HG02852 (cell line): ENCODE data around the gene CPED1.
A peak's percentile ranks its signal among the peaks of the same experiment; 100 is the strongest.

ENCODE experiments used
- ATAC-seq: cut with Tn5 transposase; IDR thresholded peaks from one replicate; pipeline ENCODE4 v1.9.1; 2021; ENCODE audit warnings: mild to moderate bottlenecking, moderate library complexity; ENCODE audit not compliant: unreplicated experiment

Gene CPED1

DNA sequence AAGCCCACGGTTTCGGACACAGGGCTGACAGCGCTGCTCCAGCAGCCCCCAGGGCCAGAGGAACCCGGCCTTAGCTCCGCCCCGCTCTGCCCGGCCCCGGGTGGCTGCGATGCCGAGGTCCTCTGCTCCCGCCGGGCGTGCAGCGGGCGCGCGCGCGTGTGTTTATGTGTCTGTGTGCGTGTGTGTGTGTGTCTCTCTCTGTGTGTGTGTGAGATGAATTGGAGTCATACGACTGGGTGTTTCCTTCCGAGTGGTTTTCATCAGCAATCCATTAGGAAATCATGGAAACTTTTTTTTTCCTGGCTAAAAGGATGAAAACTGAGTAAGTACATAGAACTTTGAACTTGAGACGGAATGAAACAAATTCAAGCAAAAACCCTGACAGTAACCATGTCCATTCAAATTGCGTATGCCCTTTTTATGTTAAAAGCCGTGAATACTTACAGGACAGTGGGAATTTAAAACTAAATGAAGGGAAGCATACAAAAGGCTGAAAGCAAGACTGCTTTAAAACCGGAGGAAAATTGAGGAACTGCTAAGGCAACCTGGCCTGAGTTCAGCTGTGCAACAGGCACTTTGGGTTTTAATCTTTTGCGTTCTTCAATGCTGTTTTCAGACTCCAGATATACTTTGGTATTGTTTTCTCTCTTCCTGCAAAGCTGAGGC lies at the start of gene CPED1:
Gene CPED1, plus strand, starts transcription at position 121 of the 666 bp plus-strand sequence. CDS start 911 bp downstream, outside the sequence.
- peak; percentile 41 for ATAC-seq

DNA sequence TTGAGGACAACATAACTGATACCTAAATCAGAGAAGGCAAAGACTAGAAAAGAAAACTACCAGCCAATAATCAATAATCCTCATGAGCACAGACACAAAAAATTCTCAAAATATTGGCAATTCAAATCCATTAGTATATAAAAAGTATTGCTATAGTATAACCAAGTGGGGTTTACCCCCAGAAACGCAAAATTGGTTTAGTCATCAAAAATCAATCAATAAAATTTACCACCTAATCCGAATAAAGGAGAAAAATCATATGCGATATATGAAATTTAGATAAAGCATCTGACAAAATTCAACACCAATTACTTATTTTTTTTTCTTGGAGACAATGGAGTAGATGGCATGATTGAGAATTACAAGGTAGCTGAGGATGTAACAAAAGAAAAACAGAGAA lies 49.2 kb upstream of the CPED1 start:
- no peak for ATAC-seq

DNA sequence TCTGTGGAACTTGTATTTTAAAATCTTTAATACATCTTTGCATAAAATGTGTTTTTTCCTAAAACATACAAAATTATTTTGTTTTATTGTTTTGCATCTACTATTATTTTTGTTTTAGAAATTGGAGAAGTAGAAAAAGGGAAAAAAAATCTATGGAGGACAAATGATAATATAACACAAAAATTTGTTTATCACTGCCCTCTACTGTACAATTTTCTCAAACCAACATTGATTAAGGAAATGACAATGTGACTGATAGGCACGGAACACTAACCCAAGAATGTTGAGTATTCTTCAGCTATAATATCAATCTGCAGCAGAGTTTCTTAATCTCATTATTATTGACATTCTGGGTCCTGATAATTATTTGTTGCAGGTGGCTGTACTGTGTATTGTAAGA lies 47.4 kb upstream of the CPED1 start:
- ATAC-seq = peak; percentile 62

DNA sequence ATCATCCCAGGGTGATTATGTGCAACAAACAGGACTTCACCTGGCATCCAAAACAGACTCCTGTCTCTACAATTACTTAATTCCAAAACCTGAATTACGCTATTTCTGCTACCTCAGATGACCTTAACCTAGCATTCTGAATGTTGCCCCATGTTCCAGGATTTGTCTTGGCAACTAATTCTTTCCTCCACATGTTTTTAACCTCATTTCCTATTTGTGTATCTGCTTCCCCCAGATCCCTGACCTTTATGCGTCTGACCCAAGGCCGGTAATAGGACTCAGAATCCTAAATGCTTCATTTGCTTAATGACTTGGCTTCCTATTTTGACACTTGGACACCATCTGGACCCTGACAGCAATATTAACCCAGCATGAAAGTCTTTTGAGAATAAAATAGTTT lies 46.7 kb upstream of the CPED1 start:
- ATAC-seq = no peak

DNA sequence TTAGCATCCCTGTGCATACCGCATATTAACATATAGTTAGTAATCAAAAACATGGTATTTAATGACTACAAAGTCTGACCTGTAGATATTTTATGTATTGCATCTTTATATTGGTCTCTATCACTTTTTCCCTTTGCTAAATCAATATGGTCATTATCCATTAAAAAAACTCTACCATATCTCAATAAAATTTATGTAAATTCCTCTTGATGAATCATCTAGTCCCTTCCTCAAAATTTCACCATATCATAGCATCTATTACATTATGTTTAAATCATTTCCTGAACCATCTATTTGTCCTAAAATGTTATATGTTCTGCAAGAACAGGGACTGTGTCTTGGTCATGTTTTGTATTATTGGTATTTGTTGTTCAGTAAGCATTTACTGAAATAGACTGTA lies 45.6 kb upstream of the CPED1 start:
- no peak for ATAC-seq

DNA sequence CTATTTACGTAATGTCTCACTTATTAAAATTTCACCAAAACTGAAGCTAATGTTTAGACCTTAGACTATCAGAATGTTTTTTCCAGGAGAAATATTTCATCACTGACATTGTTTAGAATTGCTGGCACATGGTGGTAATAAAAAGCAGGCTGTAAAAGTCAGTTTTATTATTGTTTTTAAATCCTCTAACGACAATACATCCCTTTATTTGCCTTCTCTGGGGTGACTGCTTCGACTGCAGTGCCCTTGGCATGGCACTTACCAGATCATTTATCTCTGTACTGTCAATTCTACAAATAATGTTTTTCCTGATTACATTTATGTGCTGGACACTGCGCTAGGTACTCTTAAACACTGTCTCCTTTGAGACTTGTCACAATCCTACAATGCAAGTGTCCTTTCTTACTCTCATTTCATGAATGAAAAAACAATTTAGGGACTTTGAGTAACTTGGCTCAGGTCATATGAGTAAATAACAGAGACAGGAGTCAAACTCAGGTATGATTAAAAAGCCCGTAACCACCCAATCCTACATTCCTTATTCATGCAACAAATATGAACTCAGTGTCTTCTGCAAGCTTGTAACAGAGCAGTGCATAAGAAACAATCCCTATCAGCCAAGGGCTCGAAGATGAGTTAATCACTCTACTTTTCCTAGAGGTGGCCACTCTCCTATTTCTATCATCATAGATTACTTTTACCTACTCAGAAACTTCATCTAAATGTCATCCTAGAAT lies 43.5 kb upstream of the CPED1 start:
- no peak for ATAC-seq

DNA sequence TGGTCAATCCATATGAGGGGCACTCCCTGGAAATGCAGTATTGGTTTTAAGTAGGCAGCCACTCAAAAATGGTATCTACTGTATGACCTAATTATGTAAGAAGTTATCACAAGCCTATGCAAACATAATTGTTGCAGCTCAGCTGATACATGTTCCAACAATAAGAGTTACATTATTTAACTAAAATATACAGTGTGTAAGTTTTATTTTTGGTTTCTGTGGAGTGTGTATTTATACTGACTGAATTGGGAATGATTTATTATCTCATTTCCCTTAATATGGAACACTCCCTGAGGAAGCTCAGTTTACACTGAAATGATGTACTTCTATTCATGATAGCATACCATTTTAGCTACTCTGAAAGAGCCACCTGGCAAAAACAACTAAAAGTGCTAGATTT lies 40.5 kb upstream of the CPED1 start:
- ATAC-seq = no peak

DNA sequence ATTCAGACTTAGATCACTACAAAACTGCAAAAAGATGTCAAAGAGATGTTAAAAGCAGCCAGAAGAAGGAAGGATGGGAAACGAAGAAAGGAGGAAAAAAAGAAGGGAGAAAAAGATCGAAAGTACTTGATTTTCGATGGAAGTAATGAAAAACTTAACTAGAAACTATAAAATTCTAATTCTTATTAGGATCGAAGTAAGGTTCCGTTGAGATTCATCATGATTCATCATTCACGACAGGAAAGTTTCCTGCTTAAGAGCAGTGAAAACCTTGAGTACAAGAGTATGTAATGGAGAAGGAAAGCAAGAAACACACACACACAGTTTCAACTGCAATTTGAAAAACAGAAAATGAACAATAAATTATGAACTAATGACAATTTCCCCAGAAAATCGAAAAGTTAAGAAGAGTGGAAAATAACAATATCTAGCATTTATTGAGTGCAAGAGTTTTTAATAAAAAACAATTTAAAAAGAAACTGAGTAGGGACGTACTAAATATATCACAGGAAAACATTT lies 39.1 kb upstream of the CPED1 start:
- ATAC-seq = no peak

DNA sequence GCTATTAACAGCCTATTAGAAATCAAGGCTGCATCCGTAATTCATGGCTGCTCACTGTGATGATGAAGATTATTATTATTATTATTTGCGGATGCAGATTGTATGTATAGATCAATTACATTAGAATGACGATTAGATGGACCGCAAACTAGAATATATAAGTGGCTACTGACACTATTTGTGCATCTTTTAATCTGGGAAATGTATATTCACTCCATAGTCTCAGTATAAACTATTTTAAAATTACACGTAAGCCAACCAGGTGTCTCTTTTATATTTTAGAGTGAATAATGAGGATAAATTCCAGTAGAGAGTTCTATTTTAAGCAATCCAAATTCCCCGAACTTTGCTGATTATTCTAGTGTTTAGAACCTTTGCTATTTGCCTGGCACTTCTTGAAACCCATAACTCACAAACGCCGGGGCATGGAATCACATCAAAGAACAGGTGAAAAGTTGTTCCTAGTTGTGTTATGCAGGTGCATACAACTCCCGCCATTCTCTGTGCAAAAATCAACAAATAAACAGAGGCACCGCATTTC lies 38.4 kb upstream of the CPED1 start:
- ATAC-seq = no peak

DNA sequence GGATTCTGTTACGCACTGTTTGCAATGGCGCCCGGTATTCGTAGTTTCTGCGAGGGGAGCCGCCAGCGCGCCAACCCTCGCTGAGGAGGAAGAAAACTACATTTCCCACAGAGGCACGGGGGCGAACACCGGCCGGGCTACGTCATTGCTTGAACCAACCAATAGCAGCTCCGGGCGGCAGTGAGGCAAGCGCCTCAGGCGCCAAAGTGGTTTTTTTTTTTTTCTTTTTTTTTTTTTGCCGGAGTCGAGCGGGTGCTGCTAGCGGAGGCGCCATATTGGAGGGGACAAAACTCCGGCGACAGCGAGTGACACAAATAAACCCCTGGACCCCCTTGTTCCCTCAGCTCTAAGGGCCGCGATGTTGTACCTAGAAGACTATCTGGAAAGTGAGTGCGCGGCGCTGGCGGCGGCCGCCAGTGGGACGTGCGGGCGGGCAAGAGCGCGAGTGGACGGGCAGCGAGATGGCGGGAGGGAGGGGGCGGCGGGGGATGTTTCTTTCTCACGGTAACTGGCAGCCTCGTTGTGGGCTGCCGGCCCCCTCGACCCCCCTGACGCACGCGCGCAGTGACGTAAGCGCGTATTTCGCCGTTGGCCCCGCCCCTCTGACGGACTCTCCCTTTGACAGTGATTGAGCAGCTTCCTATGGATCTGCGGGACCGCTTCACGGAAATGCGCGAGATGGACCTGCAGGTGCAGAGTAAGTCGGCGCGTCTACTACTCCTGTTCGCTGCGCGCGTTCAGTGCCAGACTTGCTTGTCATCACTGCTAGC lies 37.8 kb upstream of the CPED1 start, which contains the start of gene ING3:
Gene ING3, plus strand, starts transcription at position 239 of the 770 bp plus-strand sequence. Its CDS starts 120 bp downstream, at position 359.
- peak; percentile 96 for ATAC-seq

DNA sequence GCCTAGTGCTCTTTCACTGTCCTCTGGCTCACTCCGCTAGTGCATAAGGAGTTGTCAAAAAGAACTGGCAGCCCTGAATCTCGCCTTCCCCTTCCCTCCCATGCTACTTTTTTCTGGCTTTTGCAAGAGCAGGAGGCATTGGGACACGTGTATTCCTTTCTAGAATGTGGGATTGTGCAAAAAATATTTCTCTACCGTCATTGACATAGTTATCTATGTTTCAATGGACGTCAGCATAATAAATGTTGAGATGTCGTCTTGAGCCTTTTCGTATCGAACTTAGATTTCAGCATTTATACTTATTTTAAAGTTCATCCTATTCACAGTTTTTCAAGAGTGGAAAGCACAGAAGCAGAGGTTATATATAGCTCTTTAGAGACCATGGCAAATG lies 37.2 kb upstream of the CPED1 start:
- ATAC-seq = no peak

DNA sequence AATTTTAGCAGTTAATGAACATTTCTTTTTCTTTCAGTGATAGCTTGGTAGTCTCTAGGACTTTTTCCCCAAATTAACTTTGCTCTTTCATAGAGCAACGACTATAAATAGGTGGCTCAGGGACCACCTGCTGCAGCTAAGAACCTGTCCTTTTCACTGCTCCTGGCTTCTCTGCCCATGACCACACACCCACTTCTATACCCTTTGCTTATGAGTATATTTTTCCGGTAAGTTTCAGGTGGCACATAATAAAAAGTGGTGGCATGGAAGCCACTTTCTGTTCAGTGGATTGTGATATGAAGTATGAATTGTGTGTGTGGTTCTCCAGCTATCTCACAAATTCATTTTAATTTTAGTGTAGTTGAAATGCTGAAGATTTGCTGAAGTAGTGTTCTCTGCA lies 36.7 kb upstream of the CPED1 start:
- ATAC-seq = no peak

DNA sequence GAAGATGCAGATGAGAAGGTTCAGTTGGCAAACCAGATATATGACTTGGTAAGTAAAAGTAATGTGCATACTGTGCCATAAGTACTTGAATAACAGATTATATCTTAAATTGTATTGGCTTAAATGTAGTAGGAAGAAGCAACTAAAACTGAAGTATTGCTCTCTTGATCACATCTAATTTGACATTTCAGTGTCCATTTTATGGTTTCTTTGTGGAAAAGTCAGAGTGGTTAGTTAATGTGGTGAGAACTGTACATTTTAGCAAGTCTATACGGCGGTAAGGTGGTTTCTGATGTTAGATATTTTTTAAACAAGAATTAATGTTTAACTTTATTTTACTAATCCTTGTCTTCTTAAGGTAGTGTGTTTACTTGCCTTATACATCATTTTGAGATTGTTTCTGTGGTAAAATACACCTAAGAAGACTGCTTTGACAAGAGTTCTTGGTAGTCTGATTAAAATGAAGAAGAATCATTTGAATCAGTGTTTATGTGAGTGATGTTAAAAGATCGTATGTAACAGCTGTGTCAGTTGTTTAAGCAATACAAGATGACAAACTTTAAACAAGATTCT lies 32.8 kb upstream of the CPED1 start:
- no peak for ATAC-seq

DNA sequence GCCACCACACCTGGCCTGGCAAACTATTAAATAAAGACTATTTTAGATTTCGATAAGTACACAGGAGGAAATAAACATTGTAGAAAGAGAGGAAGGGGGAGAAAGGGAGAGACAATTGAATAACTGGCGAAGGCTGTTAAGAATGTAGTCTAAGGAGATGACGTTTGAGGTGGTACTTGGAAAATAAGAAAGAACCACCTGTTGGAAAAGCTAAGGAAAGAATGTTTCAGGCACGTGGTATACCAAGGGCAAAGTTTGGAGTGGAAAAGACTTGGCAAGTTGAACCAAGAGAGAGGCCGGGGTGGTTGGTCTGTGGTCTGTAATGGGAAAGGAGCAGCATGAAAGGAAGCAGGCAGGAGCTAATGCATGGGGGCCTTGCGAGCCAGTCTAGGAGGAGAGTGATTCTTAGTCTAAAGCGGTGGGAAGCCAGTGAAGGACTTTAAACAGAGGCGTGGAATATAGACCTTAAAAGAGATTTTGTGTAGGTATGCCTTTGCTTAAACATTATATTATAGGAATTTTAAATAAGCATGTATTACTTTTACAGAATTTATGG lies 28.5 kb upstream of the CPED1 start:
- ATAC-seq = no peak

DNA sequence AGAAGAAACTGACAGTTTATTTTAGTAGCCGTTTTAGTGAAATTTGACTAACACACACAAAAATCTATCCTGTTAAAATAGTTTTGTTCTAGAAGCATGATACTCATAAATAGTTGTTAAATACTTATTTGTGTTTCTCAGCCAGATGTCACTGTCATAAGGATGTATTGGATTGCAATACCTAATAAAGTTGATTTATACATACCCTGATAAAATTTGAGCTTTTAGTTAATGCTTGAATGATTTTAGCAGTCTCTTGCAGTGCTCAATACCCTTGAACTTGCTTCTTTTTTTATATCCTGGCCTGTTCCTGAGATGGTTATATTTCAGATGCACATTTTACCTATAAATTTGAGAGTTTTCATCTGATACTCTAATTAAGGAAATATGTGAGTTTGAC lies 27.8 kb upstream of the CPED1 start:
- ATAC-seq = no peak

DNA sequence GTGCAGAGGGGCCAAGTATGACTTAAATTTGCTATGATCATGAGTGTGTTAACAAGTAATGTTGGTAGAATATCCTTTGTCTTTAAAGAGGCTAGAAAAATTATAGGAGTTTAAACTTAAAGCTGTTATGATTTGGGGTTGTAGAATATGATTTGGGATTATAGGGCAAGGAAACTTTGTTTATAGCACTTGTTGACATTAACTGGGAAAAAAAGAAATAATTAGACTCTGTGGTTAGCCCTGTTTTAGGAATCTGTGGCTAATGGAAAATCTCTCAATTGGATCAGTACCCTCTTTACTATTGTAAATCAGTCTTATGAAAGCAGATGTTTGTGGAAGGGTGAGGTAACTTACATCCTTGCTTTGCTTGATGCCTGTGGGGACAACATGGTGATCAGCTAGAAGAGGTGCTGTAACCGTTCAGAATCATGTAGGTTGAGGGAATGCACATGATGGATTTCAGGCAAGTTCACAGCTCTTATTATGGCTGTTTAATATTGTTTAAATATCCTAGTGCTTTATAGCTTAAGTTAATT lies 26.8 kb upstream of the CPED1 start:
- ATAC-seq = no peak

DNA sequence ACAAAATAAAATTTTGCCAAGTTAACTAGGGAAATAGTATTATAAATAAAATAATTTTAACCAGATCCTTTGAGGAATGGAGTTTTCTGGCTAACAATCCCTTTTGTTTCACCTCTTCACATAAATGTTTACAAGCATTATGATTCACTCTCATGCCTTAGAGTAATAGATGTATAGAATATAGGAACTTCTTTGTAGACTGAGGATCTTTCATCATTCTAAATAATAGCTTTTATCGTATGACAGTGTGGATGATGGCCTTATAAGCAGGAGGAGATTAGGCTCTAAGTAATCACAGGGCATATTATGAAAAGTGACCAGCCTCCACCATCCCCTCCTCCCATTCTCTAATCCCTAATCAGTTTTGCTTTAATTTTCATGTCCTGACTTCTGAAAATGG lies 24.4 kb upstream of the CPED1 start:
- ATAC-seq = no peak

DNA sequence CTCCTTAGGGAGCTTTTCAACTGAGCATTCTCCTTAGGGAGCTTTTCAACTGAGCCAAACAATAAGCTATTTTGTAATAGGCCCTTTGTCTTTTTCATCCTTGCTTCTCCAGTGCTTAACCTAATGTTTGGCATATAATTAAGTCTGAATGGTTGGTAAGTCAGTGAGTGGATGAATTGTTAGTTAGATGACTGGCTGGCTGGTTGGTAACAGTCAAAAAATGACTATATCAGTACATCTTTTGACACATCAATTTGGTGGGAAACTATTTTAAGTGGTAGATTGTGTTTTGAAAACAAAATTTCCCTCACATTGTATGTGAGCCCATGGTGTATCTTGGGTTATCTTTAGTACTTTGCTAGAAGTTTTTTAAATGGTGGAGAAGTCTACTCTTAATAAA lies 21.6 kb upstream of the CPED1 start:
- no peak for ATAC-seq

DNA sequence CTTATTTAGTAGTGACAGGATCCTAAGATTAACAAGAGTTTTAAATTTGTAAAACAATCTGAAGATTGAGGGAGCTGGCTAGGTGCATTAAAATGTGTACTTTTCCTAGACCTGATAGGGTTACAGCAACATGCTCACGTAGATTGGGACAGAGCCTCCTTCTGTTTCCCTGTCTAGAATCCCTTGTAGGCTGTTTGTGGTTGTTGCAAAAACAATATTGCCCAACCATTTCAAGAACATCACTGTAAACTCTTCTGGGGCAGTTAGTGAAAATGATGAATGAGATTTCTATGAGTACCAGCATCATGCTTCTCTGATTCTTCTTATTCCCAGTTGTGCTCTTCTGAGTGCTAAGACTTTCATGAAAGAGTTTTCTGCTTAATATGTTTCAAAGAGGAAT lies 14.7 kb upstream of the CPED1 start:
- no peak for ATAC-seq

DNA sequence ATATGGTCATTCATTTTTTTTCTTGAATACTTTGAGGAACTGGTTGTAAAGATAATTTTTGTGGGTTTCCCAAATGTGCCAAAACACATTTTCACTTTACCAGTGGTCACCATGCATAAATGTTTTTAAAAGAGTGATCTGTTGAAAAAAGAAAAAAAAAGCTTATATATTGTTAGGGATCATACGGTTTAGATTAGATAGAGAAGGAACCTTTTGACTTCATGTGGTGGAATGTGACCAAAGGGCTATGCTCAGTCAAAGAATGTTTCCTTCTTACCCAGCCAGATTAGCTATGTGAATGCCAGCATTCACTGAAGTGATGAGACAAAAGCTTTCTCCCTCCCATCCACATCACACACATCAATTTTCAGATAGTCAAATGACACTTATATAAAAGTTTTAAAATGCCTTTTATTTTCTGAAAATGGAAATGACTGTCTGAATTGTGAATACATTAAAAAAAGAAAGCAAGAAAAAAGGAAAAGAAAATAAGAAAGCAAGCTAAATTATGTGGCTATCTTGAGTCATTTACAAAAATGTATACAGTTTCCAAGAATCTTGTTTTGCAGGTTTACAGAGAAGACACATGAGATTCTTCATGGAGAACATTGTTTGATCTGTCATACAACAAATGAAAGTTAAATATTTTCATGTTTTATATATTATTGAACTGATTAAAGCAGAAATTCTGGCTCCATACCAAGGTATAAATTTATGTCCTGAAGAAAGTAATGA lies 8.6 kb upstream of the CPED1 start:
- no peak for ATAC-seq
